IPS-15b (cell line): ENCODE data around the gene KANSL1.
"Not testable (repeated sequence)": the region's sequence is repeated elsewhere in the genome, so short reads cannot be mapped to it uniquely, and the experiment has no call there.

Source experiments
- H3K27me3 ChIP-seq: one replicate; pipeline ENCODE4 v1.6.1; 2013; ENCODE audit warnings: low read length; ENCODE audit not compliant: control insufficient read depth, insufficient read depth
- H3K36me3 ChIP-seq: one replicate; pipeline ENCODE4 v1.6.1; 2013; ENCODE audit warnings: low read length; ENCODE audit not compliant: control insufficient read depth, insufficient read depth
- H3K4me1 ChIP-seq: one replicate; pipeline ENCODE4 v1.6.1; 2013; ENCODE audit warnings: mild to moderate bottlenecking, low read length; ENCODE audit not compliant: control insufficient read depth, insufficient read depth
- H3K4me3 ChIP-seq: one replicate; pipeline ENCODE4 v1.5.1; 2013; ENCODE audit warnings: low read depth, low read length
- H3K9ac ChIP-seq: one replicate; pipeline ENCODE4 v1.6.1; 2013; ENCODE audit warnings: low read depth, mild to moderate bottlenecking, low read length
- H3K9me3 ChIP-seq: one replicate; pipeline ENCODE4 v1.6.1; 2013; ENCODE audit warnings: mild to moderate bottlenecking, low read length; ENCODE audit not compliant: control insufficient read depth, insufficient read depth

Gene KANSL1

DNA sequence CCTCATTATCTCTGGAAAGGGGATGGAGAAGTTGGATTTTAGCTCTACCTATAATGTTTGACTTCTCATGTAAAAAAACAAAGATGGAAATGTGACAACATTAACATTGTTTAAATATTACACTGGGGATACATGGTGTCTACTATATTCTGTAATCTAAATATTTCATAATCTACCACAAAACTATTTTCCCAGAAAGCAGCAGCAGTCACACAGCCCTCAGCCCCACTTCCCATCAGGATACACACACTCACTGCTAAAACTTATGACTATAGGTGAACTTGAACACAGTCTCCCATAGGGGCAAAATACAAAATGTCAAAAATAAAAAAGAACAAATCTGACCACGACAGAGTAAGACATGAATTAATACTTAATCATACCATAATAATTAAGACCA is 95.7 kb downstream of the KANSL1 start:
- no peak overlapping the region for H3K9ac ChIP-seq
- H3K4me3 ChIP-seq, result no peak overlapping the region
- H3K36me3 ChIP-seq, result no peaks in the 10 kb centered on the region
- peaks cover 3% of the 10 kb centered on the region for H3K4me1 ChIP-seq
- no peaks in the 10 kb centered on the region for H3K27me3 ChIP-seq
- no peaks in the 10 kb centered on the region for H3K9me3 ChIP-seq

DNA sequence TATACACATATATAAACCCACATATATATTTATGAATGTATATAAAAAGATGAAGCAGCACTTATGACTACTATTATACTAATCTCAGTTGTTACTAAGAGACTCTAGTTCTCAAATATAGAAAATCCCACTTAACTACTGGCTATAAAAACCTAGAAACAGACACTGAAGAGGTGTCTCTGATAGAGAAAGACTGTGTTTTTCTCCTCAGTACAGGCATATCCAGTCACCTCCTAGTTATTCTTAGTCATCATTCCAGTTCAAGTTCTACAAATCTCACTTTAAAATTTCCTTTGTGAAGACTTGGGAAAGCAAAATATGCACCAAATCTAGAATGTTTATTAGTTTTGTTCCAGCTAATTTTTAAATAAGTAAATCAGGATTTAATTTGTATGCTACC is 100.2 kb downstream of the KANSL1 start:
- H3K4me3 ChIP-seq, result no peak overlapping the region
- H3K36me3 ChIP-seq, result no peaks in the 10 kb centered on the region
- no peaks in the 10 kb centered on the region for H3K9me3 ChIP-seq
- H3K27me3 ChIP-seq, result no peaks in the 10 kb centered on the region
- no peak overlapping the region for H3K9ac ChIP-seq
- H3K4me1 ChIP-seq, result no peaks in the 10 kb centered on the region

DNA sequence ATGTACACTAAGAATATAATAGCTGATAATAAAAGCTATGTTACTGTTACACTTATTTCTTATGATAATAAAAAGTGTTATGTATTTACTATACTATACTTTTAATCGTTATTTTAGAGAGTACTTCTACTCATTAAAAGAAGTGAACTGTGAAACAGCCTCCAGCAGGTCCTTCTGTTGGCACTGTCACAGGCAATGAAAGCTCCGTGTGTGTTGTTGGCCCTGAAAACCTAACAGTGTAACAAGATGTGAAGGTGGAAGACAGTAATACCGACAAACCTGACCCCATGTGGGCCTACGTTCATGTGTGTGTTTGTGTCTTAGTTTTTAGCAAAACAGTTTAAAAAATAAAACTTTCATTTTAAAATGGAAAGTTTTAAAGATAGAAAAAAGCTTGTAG is 102.4 kb downstream of the KANSL1 start:
- Histone ChIP-seq H3K4me3 (no peak overlapping the region), H3K9ac (no peak overlapping the region), H3K36me3 (no peaks in the 10 kb centered on the region), H3K27me3 (no peaks in the 10 kb centered on the region), H3K9me3 (no peaks in the 10 kb centered on the region), H3K4me1 (no peaks in the 10 kb centered on the region)

DNA sequence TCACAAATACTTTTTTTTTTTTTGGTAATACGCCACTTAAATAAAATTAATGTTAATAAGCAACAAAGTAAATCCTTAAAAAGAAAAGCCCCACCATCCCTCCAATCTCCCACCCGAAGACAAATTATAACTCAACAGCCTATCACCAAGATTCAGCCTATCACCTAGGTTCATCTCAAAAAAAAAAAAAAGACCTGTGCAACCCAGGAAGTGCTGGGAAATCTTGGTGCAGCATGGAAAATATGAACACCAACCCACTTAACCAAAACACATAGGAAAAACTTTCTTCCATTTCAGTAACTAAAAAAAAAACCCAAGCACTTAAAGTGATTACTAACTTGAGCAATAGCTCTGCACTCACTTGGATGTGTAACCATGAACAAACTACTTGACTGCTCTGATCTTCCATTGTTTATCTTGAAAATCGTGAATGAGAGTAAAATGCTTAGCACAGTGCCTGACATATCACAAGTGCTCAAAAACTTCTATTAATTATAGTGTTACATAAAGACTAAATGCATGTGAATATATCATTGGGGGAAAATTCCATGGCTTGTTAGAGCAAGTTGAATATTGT is 103.8 kb downstream of the KANSL1 start:
- no peaks in the 10 kb centered on the region for H3K4me1 ChIP-seq
- no peaks in the 10 kb centered on the region for H3K36me3 ChIP-seq
- no peak overlapping the region for H3K4me3 ChIP-seq
- no peaks in the 10 kb centered on the region for H3K9me3 ChIP-seq
- no peaks in the 10 kb centered on the region for H3K27me3 ChIP-seq
- H3K9ac ChIP-seq, result no peak overlapping the region

DNA sequence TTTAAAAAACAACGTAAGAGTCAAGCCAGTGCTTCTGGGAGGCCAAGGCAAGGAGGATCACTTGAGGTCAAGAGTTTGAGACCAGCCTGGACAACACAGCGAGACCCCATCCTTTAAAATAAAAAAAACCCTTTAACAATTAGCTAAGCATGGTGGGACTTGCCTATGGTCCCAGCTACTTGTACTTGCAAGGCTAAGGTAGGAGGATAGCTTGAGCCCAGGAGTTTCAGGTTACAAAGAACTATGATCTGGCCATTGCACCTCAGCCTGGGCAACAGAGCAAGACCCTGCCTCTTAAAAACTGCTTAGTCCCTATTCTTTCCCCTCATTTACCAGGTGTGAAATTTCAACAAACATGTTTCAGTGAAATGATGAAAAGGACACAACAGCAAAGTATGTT is 104.6 kb downstream of the KANSL1 start:
- no peak overlapping the region for H3K9ac ChIP-seq
- H3K4me3 ChIP-seq, result no peak overlapping the region
- no peaks in the 10 kb centered on the region for H3K4me1 ChIP-seq
- no peaks in the 10 kb centered on the region for H3K27me3 ChIP-seq
- no peaks in the 10 kb centered on the region for H3K36me3 ChIP-seq
- no peaks in the 10 kb centered on the region for H3K9me3 ChIP-seq

DNA sequence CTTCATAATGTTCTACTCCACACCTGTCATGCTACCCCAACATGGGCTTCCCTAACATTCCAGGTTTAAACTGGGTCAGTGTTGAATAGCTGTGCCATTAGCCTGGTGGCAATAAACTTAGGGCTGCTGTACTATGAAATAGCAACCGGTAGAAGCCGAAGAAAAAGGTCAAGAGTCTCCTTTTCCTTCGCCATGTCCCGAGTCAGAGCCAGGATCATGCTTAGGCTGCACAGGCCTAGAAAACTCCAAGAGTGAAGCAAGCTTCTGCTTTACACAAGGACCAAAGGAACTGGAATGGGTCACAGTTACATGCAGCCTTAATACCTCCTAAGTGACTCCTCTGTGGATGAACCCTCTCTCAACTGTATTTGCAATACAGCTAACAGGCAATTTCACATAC is 105.4 kb downstream of the KANSL1 start:
- not testable (repeated sequence) for H3K36me3 ChIP-seq, H3K9me3 ChIP-seq, H3K27me3 ChIP-seq, H3K4me1 ChIP-seq, H3K4me3 ChIP-seq, H3K9ac ChIP-seq

DNA sequence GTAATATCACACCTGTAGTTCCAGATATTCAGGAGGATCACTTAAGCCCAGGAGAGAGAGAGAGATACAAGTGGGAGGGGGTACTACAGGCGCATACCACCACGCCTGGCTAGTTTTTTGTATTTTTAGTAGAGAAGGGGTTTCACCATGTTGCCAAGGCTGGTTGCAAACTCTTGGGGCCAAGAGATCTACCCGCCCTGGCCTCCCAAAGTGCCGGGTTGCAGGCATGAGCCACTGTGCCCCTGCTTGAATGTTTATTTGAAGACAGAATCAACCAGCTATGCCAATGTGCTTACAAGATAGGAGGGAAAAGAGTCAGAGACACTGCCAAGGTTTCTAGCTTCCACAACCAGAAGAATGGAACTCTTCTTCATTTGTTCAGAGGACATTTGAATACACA is 106.4 kb downstream of the KANSL1 start:
- no peaks in the 10 kb centered on the region for H3K9me3 ChIP-seq
- no peaks in the 10 kb centered on the region for H3K27me3 ChIP-seq
- H3K4me1 ChIP-seq, result no peaks in the 10 kb centered on the region
- no peak overlapping the region for H3K4me3 ChIP-seq
- H3K9ac ChIP-seq, result no peak overlapping the region
- no peaks in the 10 kb centered on the region for H3K36me3 ChIP-seq

DNA sequence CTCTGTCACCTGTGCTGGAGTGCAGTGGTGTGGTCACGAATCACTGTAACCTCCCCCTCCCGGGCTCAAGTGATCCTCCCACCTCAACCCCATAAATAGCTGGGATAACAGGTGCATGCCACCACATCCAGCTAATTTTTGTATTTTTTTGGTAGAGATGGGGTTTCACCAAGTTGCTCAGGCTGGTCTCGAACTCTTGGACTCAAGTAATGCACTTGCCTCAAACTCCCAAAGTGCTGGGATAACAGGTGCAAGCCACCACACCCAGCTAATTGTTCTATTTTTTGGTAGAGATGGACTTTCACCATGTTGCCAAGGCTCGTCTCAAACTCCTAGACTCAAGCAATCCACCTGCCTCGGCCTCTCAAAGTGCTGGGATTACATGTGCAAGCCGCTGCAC is 107.7 kb downstream of the KANSL1 start:
- Histone ChIP-seq H3K27me3 (no peaks in the 10 kb centered on the region), H3K9me3 (no peaks in the 10 kb centered on the region), H3K9ac (no peak overlapping the region), H3K36me3 (no peaks in the 10 kb centered on the region), H3K4me3 (no peak overlapping the region), H3K4me1 (no peaks in the 10 kb centered on the region)

DNA sequence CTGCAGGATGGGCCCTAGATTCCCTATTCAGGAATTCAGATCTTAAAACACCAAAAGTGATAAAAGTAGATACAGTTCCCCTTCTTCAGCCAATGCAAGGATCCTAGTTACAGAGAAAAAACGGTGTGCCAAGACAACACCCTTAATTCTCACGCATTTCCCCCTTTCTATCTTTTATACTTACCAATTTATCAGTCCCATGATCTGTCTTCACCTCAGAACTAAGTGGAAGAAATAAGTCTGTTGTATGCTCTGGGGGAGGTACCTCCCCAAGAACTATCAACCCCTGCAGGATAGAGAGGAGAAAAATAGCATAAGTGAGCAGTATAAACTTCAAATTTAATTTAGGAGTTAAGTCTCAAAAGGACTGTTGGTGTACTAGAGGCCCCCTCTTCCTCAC is 111.0 kb downstream of the KANSL1 start:
- Histone ChIP-seq H3K4me1 (no peaks in the 10 kb centered on the region), H3K4me3 (no peak overlapping the region), H3K9ac (no peak overlapping the region), H3K36me3 (peaks cover 4% of the 10 kb centered on the region), H3K27me3 (no peaks in the 10 kb centered on the region), H3K9me3 (no peaks in the 10 kb centered on the region)

DNA sequence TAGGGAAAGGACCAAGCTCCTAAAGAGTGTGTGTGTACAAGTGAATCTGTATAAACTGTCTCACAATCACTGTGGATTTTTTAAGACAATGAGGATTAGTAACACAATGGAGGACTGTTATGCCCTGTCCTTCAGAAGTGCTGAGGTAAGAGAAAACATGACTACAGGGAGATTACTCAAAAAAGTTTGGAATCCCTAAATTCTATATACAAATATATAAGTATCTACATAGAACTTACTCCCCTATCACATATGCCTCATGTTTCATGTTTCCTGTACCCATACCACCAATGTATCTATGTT is 112.3 kb downstream of the KANSL1 start:
- no peaks in the 10 kb centered on the region for H3K4me1 ChIP-seq
- H3K9me3 ChIP-seq, result no peaks in the 10 kb centered on the region
- no peaks in the 10 kb centered on the region for H3K27me3 ChIP-seq
- H3K9ac ChIP-seq, result no peak overlapping the region
- no peak overlapping the region for H3K4me3 ChIP-seq
- peaks cover 4% of the 10 kb centered on the region for H3K36me3 ChIP-seq

DNA sequence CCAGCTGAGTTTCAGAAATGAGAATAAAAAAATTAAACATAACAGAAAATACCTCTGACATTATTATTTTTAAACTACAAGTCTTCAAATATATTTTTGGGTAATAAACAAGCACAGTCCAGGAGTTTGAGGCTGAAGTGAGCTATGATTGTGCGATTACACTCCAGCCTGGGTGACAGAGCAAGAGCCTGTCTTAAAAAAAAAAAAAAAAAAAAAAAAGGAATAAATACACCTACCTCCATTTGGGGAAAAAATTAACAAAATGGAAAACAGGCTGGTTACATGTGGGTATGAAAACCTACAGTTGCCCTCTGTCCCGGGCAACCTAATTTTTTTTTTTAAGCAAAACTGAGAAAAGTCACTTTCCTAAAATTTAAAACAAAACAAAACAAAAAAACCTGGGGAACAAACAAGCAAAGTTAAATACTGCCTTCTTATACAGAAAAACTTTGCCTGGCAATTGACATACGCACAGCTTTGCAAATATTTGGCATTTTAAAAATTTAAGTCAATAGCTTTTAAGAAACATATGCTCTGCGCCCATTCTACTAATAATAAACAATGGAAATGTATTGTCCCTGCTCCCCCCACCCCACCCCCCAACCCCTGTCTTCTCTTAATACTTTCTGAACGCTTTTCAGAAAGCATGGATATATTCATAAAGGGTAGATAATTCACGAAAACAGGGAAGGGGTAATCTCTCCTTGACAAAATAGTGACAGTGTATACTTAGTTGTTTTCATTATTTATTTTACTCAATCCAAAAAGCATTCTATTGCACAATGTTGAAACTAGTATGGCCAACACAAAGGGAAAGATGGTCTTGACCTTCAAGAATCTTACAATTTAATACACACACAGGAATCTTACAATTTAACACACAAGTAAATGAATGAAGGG is 112.9 kb downstream of the KANSL1 start:
- Histone ChIP-seq H3K27me3 (no peaks in the 10 kb centered on the region), H3K36me3 (peaks cover 4% of the 10 kb centered on the region), H3K4me1 (no peaks in the 10 kb centered on the region), H3K4me3 (no peak overlapping the region), H3K9ac (no peak overlapping the region), H3K9me3 (no peaks in the 10 kb centered on the region)

DNA sequence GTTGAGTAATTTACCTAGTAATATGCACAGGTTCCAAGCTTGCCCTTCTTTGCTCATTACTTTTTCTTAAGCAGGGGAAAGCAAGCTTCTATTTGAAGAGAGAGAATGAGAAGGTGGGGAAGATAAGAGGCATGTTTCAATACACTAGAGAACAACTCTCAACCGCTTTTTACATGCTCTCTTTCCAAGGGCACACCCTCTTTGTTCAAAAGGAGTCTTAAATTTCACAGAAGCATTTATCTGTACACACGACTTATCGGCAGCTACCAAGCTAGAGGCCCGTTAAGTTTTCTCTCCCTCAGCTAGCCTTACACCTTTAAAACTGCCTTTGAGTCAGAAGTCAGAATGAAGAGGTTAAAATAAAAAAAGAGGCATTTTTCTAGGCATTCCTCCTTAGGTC is 114.6 kb downstream of the KANSL1 start:
- Histone ChIP-seq H3K4me1 (no peaks in the 10 kb centered on the region), H3K9me3 (no peaks in the 10 kb centered on the region), H3K36me3 (peaks cover 4% of the 10 kb centered on the region), H3K4me3 (no peak overlapping the region), H3K27me3 (no peaks in the 10 kb centered on the region), H3K9ac (no peak overlapping the region)
